ENCODE measurements around the gene AKAP9. TPM values are rescaled to one million over a fixed set of nuclear protein-coding genes. Genes with fewer than 3 reads are reported as not detected.
A peak's percentile ranks its signal among the peaks of the same experiment; 100 is the strongest.
"Not testable (repeated sequence)": the region's sequence is repeated elsewhere in the genome, so short reads cannot be mapped to it uniquely, and the experiment has no call there.

Gene AKAP9
- total RNA-seq, 2 experiments from 2014 or later = 23.5 to 25.3 TPM

- Mint-ChIP-seq H3K4me3 (no peak overlapping the region), H3K36me3 (peaks cover 40% of the 10 kb centered on the region)
- CTCF ChIA-PET = interaction anchor here (0.5 to 1.6 kb wide), 2 partner anchors 30 to 48 kb away, joined by 3 to 5 read pairs; partner anchors contain the start of gene LRRD1
Measured at GRCh38 chr7:92131764-92132330, 191.2 kb downstream of the AKAP9 start.

GRCh38 chr7:92133133-92133736, 192.6 kb downstream of the AKAP9 start:
- POLR2A ChIA-PET = interaction anchor here (1.6 to 2.8 kb wide), 2 partner anchors 112 to 314 kb away, joined by 5 to 14 read pairs; partner anchors contain the start of genes ANKIB1, GATAD1 and KRIT1
- peaks cover 2% of the 10 kb centered on the region for H3K27me3 Mint-ChIP-seq
- CTCF ChIA-PET = interaction anchor here (0.6 to 1.6 kb wide), 9 partner anchors 18 to 395 kb away, joined by 3 to 8 read pairs (median 4); partner anchors contain the start of genes ANKIB1, GATAD1, KRIT1 and LRRD1
- peak overlapping the region; percentile 100 for H3K27ac Mint-ChIP-seq
- DNase-seq = no peak
- H3K4me3 Mint-ChIP-seq = peak overlapping the region; percentile 99
- H3K4me1 Mint-ChIP-seq (ENCODE audit: low read depth) = peaks cover 30% of the 10 kb centered on the region
- no peaks in the 10 kb centered on the region for H3K9me3 Mint-ChIP-seq
- intact Hi-C loops (cut with micrococcal nuclease) = loop anchor here (10.0 kb wide), 1 partner anchor 1048 kb away; no protein-coding TSS in a partner anchor
- H3K36me3 Mint-ChIP-seq = peaks cover 31% of the 10 kb centered on the region

More at GRCh38 chr7:92131764-92132330, 191.2 kb downstream of the AKAP9 start:
- Mint-ChIP-seq H3K4me1 (ENCODE audit: low read depth) (peaks cover 30% of the 10 kb centered on the region), H3K27me3 (peaks cover 2% of the 10 kb centered on the region), H3K27ac (no peak overlapping the region), H3K9me3 (no peaks in the 10 kb centered on the region)
- intact Hi-C loops (cut with micrococcal nuclease) = loop anchor here (10.0 kb wide), 1 partner anchor 1047 kb away; no protein-coding TSS in a partner anchor
- POLR2A ChIA-PET = interaction anchor here (1.2 kb wide), 1 partner anchor 115 kb away, joined by 3 read pairs; no protein-coding TSS in a partner anchor
- no peak for DNase-seq

- no peaks in the 10 kb centered on the region for H3K9me3 Mint-ChIP-seq
- ChIA-PET CTCF (interaction anchor here (0.7 to 1.9 kb wide), 7 partner anchors 9 to 395 kb away, joined by 3 to 5 read pairs (median 3); partner anchors contain the start of genes ANKIB1, GATAD1, KRIT1 and PEX1), POLR2A (interaction anchor here (0.9 to 2.8 kb wide), 5 partner anchors 8 to 314 kb away, joined by 3 to 14 read pairs (median 5); partner anchors contain the start of genes AKAP9, ANKIB1, GATAD1 and KRIT1)
- peak; percentile 70 for DNase-seq
- peak overlapping the region; percentile 99 for H3K4me3 Mint-ChIP-seq
- intact Hi-C loops (cut with micrococcal nuclease) = loop anchor here (1.0 to 10.0 kb wide), 7 partner anchors 45 to 1049 kb away; partner anchors contain the start of genes AKAP9, ANKIB1, GATAD1 and KRIT1
- H3K27ac Mint-ChIP-seq = peak overlapping the region; percentile 100
- H3K4me1 Mint-ChIP-seq (ENCODE audit: low read depth) = peaks cover 30% of the 10 kb centered on the region
- peaks cover 27% of the 10 kb centered on the region for H3K36me3 Mint-ChIP-seq
- H3K27me3 Mint-ChIP-seq = peaks cover 2% of the 10 kb centered on the region
Measured at GRCh38 chr7:92133737-92134270, 193.1 kb downstream of the AKAP9 start.

GRCh38 chr7:92134271-92135051, 193.8 kb downstream of the AKAP9 start, which contains the start of gene CYP51A1:
Gene CYP51A1 (minus strand): TSS chr7:92134477. CDS start chr7:92134364, 113 bp downstream.
- no peaks in the 10 kb centered on the region for H3K9me3 Mint-ChIP-seq
- POLR2A ChIA-PET = interaction anchor here (0.7 to 2.8 kb wide), 5 partner anchors 9 to 313 kb away, joined by 3 to 14 read pairs (median 4); partner anchors contain the start of genes AKAP9, ANKIB1, GATAD1 and KRIT1
- H3K27ac Mint-ChIP-seq = peak within 1 kb of the TSS; percentile 100
- H3K36me3 Mint-ChIP-seq = peaks cover 27% of the 10 kb centered on the region
- CTCF ChIA-PET = interaction anchor here (0.7 to 1.9 kb wide), 7 partner anchors 8 to 394 kb away, joined by 3 to 5 read pairs (median 3); partner anchors contain the start of genes ANKIB1, GATAD1, KRIT1 and PEX1
- H3K4me1 Mint-ChIP-seq (ENCODE audit: low read depth) = peaks cover 30% of the 10 kb centered on the region
- DNase-seq = peak; percentile 95
- intact Hi-C loops (cut with micrococcal nuclease) = loop anchor here (1.0 to 10.0 kb wide), 7 partner anchors 45 to 1050 kb away; partner anchors contain the start of genes AKAP9, ANKIB1, GATAD1 and KRIT1
- H3K27me3 Mint-ChIP-seq = peaks cover 2% of the 10 kb centered on the region
- peak within 1 kb of the TSS; percentile 99 for H3K4me3 Mint-ChIP-seq

GRCh38 chr7:92135052-92135889, 194.6 kb downstream of the AKAP9 start:
- Mint-ChIP-seq H3K27me3 (peaks cover 2% of the 10 kb centered on the region), H3K36me3 (peaks cover 22% of the 10 kb centered on the region), H3K4me1 (ENCODE audit: low read depth) (peaks cover 30% of the 10 kb centered on the region), H3K27ac (peak overlapping the region; percentile 100), H3K4me3 (peak overlapping the region; percentile 99), H3K9me3 (no peaks in the 10 kb centered on the region)
- intact Hi-C loops (cut with micrococcal nuclease) = loop anchor here (2.0 to 10.0 kb wide), 2 partner anchors 254 to 1050 kb away; partner anchors contain the start of gene MTERF1
- DNase-seq = peak; percentile 30
- POLR2A ChIA-PET = interaction anchor here (0.7 to 2.8 kb wide), 4 partner anchors 10 to 312 kb away, joined by 3 to 14 read pairs (median 6); partner anchors contain the start of genes ANKIB1, GATAD1 and KRIT1
- CTCF ChIA-PET = interaction anchor here (0.9 to 1.9 kb wide), 6 partner anchors 9 to 313 kb away, joined by 3 to 5 read pairs (median 4); partner anchors contain the start of genes AKAP9, ANKIB1, GATAD1 and KRIT1

GRCh38 chr7:92137557-92137956, 196.9 kb downstream of the AKAP9 start:
- no peak for DNase-seq
- H3K27ac Mint-ChIP-seq = no peak overlapping the region
- peaks cover 7% of the 10 kb centered on the region for H3K36me3 Mint-ChIP-seq
- ChIA-PET CTCF (no interaction called here), POLR2A (no interaction called here)
- H3K9me3 Mint-ChIP-seq = no peaks in the 10 kb centered on the region
- intact Hi-C loops (cut with micrococcal nuclease) = loop anchor here (10.0 kb wide), 1 partner anchor 1053 kb away; no protein-coding TSS in a partner anchor
- no peak overlapping the region for H3K4me3 Mint-ChIP-seq
- H3K4me1 Mint-ChIP-seq (ENCODE audit: low read depth) = peaks cover 16% of the 10 kb centered on the region
- H3K27me3 Mint-ChIP-seq = peaks cover 2% of the 10 kb centered on the region

- POLR2A ChIA-PET = no interaction called here
- intact Hi-C loops (cut with micrococcal nuclease) = no loop called here
- Mint-ChIP-seq H3K36me3 (no peaks in the 10 kb centered on the region), H3K9me3 (no peaks in the 10 kb centered on the region), H3K27me3 (no peaks in the 10 kb centered on the region), H3K4me1 (ENCODE audit: low read depth) (no peaks in the 10 kb centered on the region), H3K4me3 (no peak overlapping the region), H3K27ac (no peak overlapping the region)
- no peak for DNase-seq
- CTCF ChIA-PET = no interaction called here
Measured at GRCh38 chr7:92141161-92141560, 200.5 kb downstream of the AKAP9 start.

GRCh38 chr7:92142791-92143190, 202.1 kb downstream of the AKAP9 start:
- H3K4me3 Mint-ChIP-seq; DNase-seq; H3K27ac Mint-ChIP-seq; H3K36me3 Mint-ChIP-seq; POLR2A ChIA-PET; H3K4me1 Mint-ChIP-seq (ENCODE audit: low read depth); intact Hi-C loops (cut with micrococcal nuclease); H3K27me3 Mint-ChIP-seq; H3K9me3 Mint-ChIP-seq: not testable (repeated sequence)
- CTCF ChIA-PET = interaction anchor here (0.7 kb wide), 1 partner anchor 8 kb away, joined by 3 read pairs; the partner anchor contains the start of gene CYP51A1

- DNase-seq; H3K27ac Mint-ChIP-seq; intact Hi-C loops (cut with micrococcal nuclease); H3K9me3 Mint-ChIP-seq; H3K27me3 Mint-ChIP-seq; H3K4me1 Mint-ChIP-seq (ENCODE audit: low read depth); H3K36me3 Mint-ChIP-seq; POLR2A ChIA-PET; H3K4me3 Mint-ChIP-seq; CTCF ChIA-PET: not testable (repeated sequence)
Measured at GRCh38 chr7:92143192-92143880, 202.7 kb downstream of the AKAP9 start.

- intact Hi-C loops (cut with micrococcal nuclease) = no loop called here
- ChIA-PET CTCF (interaction anchor here (0.5 kb wide), 1 partner anchor 57 kb away, joined by 4 read pairs; no protein-coding TSS in a partner anchor), POLR2A (no interaction called here)
- no peak for DNase-seq
- Mint-ChIP-seq H3K36me3 (no peaks in the 10 kb centered on the region), H3K9me3 (no peaks in the 10 kb centered on the region), H3K4me1 (ENCODE audit: low read depth) (no peaks in the 10 kb centered on the region), H3K27ac (no peak overlapping the region), H3K4me3 (no peak overlapping the region), H3K27me3 (no peaks in the 10 kb centered on the region)
Measured at GRCh38 chr7:92149736-92150239, 209.1 kb downstream of the AKAP9 start.
